Measurements from ENCODE around the gene LRRC53.

DNA sequence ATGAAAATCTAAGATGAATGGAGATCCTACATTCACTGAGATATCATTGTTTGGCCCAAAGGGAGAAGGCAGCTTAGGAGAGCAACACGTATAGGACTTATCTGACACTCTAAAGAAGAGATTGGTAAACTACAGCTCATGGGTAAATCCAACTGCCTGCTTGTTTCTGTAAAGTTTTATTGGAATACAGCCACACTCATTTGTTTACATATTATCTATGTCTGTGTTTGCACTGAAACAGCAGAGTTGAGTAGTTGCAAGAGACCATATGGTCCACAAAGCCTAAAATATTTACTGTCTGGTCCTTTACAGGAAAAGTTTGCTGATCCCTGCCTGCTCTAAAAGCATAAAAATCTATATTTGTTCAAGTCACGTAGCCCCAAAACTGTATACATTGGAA is 14.3 kb upstream of the LRRC53 start:
- TF ChIP-seq, protein P1, sequence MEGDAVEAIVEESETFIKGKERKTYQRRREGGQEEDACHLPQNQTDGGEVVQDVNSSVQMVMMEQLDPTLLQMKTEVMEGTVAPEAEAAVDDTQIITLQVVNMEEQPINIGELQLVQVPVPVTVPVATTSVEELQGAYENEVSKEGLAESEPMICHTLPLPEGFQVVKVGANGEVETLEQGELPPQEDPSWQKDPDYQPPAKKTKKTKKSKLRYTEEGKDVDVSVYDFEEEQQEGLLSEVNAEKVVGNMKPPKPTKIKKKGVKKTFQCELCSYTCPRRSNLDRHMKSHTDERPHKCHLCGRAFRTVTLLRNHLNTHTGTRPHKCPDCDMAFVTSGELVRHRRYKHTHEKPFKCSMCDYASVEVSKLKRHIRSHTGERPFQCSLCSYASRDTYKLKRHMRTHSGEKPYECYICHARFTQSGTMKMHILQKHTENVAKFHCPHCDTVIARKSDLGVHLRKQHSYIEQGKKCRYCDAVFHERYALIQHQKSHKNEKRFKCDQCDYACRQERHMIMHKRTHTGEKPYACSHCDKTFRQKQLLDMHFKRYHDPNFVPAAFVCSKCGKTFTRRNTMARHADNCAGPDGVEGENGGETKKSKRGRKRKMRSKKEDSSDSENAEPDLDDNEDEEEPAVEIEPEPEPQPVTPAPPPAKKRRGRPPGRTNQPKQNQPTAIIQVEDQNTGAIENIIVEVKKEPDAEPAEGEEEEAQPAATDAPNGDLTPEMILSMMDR (IDR thresholded peaks at IDR 0.05; ENCODE audit: low read depth, low read length, poor library complexity, severe bottlenecking), result no peak
- TF ChIP-seq EZH2phosphoT487 (IDR thresholded peaks at IDR 0.05; ENCODE audit: borderline replicate concordance, low read length), result no peak
